COR-L47 (cell line): ENCODE measurements around the gene OR52E8.

ENCODE experiments used
- DNase-seq: peaks from one replicate; lab custom pipeline; 2025; lab: John Stamatoyannopoulos, UW

Gene OR52E8

DNA sequence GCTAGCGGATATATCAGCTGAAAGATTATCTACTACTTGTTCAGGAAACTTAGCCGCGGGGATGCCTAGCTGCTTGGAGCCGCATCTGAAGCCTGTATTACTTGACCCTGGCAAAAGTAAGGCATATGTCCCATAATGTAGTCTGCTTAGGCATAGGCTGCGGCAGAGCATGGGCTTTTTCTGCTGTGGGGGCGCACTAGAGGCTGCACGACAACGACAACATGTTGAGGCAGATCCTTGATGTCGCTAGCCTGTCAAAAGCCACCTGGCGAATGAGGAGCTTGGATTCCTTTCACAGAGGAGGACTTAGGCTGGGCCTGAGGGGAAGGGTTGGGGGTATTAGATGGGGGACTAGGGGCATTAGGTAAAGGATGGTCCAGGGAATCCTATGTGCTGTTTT is 49.9 kb downstream of the OR52E8 start:
- no peak for DNase-seq
